ENCODE measurements around the gene LOXHD1. TPM values are rescaled to one million over a fixed set of nuclear protein-coding genes. Genes with fewer than 3 reads are reported as not detected.

The LOXHD1 gene
- total and polyA plus RNA-seq, 10 of the 15 experiments (the other 5 are each of a cell fraction or from before 2014, with no cell fraction given), result not detected

GRCh38 chr18:46485675-46486194, 171.3 kb downstream of the LOXHD1 start:
- DNase-seq (ENCODE audit: low read depth, low spot score) (no peak), FAIRE-seq (no peak), ATAC-seq (no peak)
- H3K9ac ChIP-seq (ENCODE audit: control insufficient read depth, insufficient read depth, low read length), result no peak overlapping the region
- no peak overlapping the region for H3K4me3 ChIP-seq
- BruUV-seq (replicated peaks), result no TSS peak
- no peaks in the 10 kb centered on the region; the same call in 1 of the 2 replicates for H4K20me1 ChIP-seq (ENCODE audit: control insufficient read depth, insufficient read depth)
- intact Hi-C loops (cut with micrococcal nuclease; ENCODE audit: unreplicated experiment), result loop anchor here (10.0 kb wide), 1 partner anchor 311 kb away; a partner anchor contains a TSS
- no peaks in the 10 kb centered on the region for H3K79me2 ChIP-seq (ENCODE audit: control insufficient read depth, insufficient read depth, low read length)
- H3K36me3 ChIP-seq (ENCODE audit: control insufficient read depth in 2 of 2, insufficient read depth in 2 of 2, low read length in 1 of 2), result no peaks in the 10 kb centered on the region
- ChIA-PET POLR2A (no interaction called here), RAD21 (ENCODE audit: unreplicated experiment) (no interaction called here), SMC1A (ENCODE audit: uncharacterized antibody, unreplicated experiment) (no interaction called here), CTCF (no interaction called here)
- TF ChIP-seq SIX5 (IDR thresholded peaks at IDR 0.05; ENCODE audit: low read depth, low read length, severe bottlenecking), result no peak
- no peak for TF ChIP-seq ZNF217 (IDR thresholded peaks at IDR 0.05)
- no peak for TF ChIP-seq IRF4 (IDR thresholded peaks at IDR 0.05; ENCODE audit: low read depth, low read length)
- no peak for TF ChIP-seq TAF1 (IDR thresholded peaks at IDR 0.05; ENCODE audit: borderline replicate concordance, low read depth, low read length)
- TF ChIP-seq BHLHE40 (IDR thresholded peaks at IDR 0.05; ENCODE audit: borderline replicate concordance in 1 of 2, low read depth in 2 of 2, low read length in 1 of 2), result no peak
- no peak for TF ChIP-seq NFXL1 (IDR thresholded peaks at IDR 0.05; ENCODE audit: borderline replicate concordance)
- TF ChIP-seq TARDBP (IDR thresholded peaks at IDR 0.05; ENCODE audit: borderline replicate concordance), result no peak
- no peak for TF ChIP-seq LARP7 (IDR thresholded peaks at IDR 0.05)
- TF ChIP-seq ZNF274 (IDR thresholded peaks at IDR 0.05; ENCODE audit: insufficient read depth, insufficient read length), result no peak
- TF ChIP-seq NKRF (conservative IDR thresholded peaks at IDR 0.05), result no peak
- no peak for TF ChIP-seq ZBTB40 (IDR thresholded peaks at IDR 0.05; ENCODE audit: borderline replicate concordance)
- TF ChIP-seq TCF3 (IDR thresholded peaks at IDR 0.05; ENCODE audit: borderline replicate concordance, insufficient read depth, low read depth, low read length), result no peak
- TF ChIP-seq JUND (IDR thresholded peaks at IDR 0.05; ENCODE audit: low read depth, low read length), result no peak
- no peak for TF ChIP-seq SREBF2 (IDR thresholded peaks at IDR 0.05; ENCODE audit: low read length)
- no peak for TF ChIP-seq NFIC (IDR thresholded peaks at IDR 0.05; ENCODE audit: low read depth, low read length)
- no peak for TF ChIP-seq PKNOX1 (IDR thresholded peaks at IDR 0.05)
- TF ChIP-seq MYB (IDR thresholded peaks at IDR 0.05; ENCODE audit: borderline replicate concordance, low read depth, low read length), result no peak
- no peak for TF ChIP-seq MXI1 (IDR thresholded peaks at IDR 0.05; ENCODE audit: low read depth, low read length)
- no peak overlapping the region for H3K27ac ChIP-seq (ENCODE audit: control insufficient read depth, insufficient read depth)
- no peaks in the 10 kb centered on the region for H3K4me1 ChIP-seq (ENCODE audit: control insufficient read depth, insufficient read depth, low read length)
- H2AFZ ChIP-seq (ENCODE audit: control insufficient read depth, low read depth, low read length), result no peak overlapping the region
- H3K9me3 ChIP-seq (replicated peaks; ENCODE audit: control insufficient read depth, insufficient read depth, low read length), result peaks cover 2% of the 10 kb centered on the region; the same call in 1 of the 3 replicates
- in situ Hi-C loops (cut with MboI), result loop anchor here (10.0 kb wide), 2 partner anchors 201 to 341 kb away; no protein-coding TSS in a partner anchor
- peaks cover 0 to 3% of the 10 kb centered on the region in 2 experiments; a peak in 2 of 4 replicates for H3K27me3 ChIP-seq (replicated peaks in 1 of 2; ENCODE audit: control insufficient read depth in 2 of 2, insufficient read depth in 2 of 2, low read length in 1 of 2)
- 0% methylated on average over 2 of the region's 2 CpGs for WGBS (ENCODE audit: insufficient coverage, insufficient replicate concordance, low lambda C conversion rate, missing lambda C conversion rate)
- no peak overlapping the region for H3K4me2 ChIP-seq (ENCODE audit: control insufficient read depth, insufficient read depth)

Data from GM12878 (cell line).